Measurements from ENCODE around the gene LRRC4C.

The LRRC4C gene

DNA sequence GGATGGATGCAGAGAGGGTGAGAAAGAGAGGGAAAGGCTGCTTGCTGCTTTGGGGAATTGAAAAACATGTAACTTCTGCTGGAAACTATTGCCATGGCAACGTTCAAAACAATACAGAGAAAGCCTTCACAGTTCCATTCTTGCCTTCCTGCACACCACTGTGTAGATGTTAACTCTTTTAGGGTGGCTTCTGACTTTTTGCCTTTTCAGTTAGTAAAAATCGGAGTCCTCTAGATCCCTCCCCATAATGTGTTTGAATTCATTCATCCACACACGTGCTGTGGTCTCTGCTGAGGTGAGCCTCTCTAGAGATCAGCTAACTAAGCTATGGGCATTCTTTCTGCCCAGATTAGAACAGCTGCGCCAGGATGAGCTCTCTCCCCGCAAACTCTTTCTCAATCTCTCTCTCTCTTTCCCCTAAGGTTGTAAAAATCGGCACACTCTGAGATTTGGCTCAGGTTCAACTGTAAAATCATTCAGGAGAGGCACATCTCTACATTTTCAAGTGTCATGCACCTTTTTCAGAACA is 1178.3 kb downstream of the LRRC4C start:
- Histone ChIP-seq H3K36me3 (ENCODE audit: control insufficient read depth, insufficient read depth, low read length) (no peaks in the 10 kb centered on the region), H3K4me3 (replicated peaks; ENCODE audit: low read depth, low read length) (no peak overlapping the region), H3K27me3 (replicated peaks; ENCODE audit: control insufficient read depth, insufficient read depth, low read length) (no peaks in the 10 kb centered on the region)
- no peak for TF ChIP-seq CTCF (IDR thresholded peaks at IDR 0.05; ENCODE audit: insufficient read depth, low read length, poor library complexity, severe bottlenecking)
- DNase-seq (ENCODE audit: extremely low read depth, insufficient read length) = no peak

DNA sequence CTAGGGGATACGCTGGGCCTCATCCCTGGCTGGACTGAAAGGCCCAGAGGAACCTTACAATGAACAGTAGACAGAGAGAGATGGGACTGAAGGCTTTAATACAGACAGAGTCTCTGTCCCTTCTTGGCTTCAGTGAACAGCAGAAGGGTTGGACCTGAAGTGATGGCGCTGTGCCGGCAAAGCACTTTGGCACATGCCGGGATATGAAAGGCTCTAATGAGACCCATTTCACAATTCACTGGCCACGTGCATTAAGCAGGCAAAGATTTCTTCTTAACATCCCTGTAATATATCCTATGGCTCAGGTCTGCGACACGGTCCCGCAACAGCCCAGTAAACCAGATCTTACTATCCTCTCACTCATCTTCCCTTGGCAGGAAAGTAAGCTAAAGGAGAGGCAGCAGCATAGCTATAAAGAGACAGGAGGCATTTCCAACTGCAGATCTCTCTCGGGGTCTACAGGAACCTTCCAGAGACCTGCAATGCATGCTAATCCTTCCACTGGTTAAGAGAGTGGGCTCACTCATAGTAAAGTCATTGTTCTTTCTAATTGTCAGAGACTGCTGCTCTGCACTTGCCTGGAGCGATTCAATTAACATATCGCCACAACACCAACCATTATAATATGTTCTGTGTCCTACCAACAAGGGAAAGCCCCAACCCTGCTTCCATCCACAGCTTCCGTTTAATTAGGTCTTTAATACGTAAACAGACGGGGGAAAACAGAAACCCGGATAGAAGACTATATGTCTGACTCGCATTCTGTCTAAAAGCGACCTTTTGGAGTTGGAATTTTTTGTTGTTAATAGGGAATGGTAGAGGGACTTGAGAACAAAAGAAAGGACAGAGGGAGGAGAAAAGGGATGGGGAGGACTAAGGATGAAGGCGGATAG is 1179.0 kb downstream of the LRRC4C start:
- no peak for TF ChIP-seq CTCF (IDR thresholded peaks at IDR 0.05; ENCODE audit: insufficient read depth, low read length, poor library complexity, severe bottlenecking)
- no peak for DNase-seq (ENCODE audit: extremely low read depth, insufficient read length)
- H3K36me3 ChIP-seq (ENCODE audit: control insufficient read depth, insufficient read depth, low read length) = no peaks in the 10 kb centered on the region
- H3K27me3 ChIP-seq (replicated peaks; ENCODE audit: control insufficient read depth, insufficient read depth, low read length) = no peaks in the 10 kb centered on the region
- H3K4me3 ChIP-seq (replicated peaks; ENCODE audit: low read depth, low read length) = no peak overlapping the region

GRCh38 chr11:40276960-40277359 is 1182.5 kb downstream of the LRRC4C start:
- TF ChIP-seq CTCF (IDR thresholded peaks at IDR 0.05; ENCODE audit: insufficient read depth, low read length, poor library complexity, severe bottlenecking) = no peak
- Histone ChIP-seq H3K4me3 (replicated peaks; ENCODE audit: low read depth, low read length) (no peak overlapping the region), H3K27me3 (replicated peaks; ENCODE audit: control insufficient read depth, insufficient read depth, low read length) (no peaks in the 10 kb centered on the region), H3K36me3 (ENCODE audit: control insufficient read depth, insufficient read depth, low read length) (no peaks in the 10 kb centered on the region)
- DNase-seq (ENCODE audit: extremely low read depth, insufficient read length) = no peak

GRCh38 chr11:40274017-40274416 is 1185.4 kb downstream of the LRRC4C start:
- H3K27me3 ChIP-seq (replicated peaks; ENCODE audit: control insufficient read depth, insufficient read depth, low read length) = no peaks in the 10 kb centered on the region
- TF ChIP-seq CTCF (IDR thresholded peaks at IDR 0.05; ENCODE audit: insufficient read depth, low read length, poor library complexity, severe bottlenecking) = no peak
- DNase-seq (ENCODE audit: extremely low read depth, insufficient read length) = no peak
- H3K36me3 ChIP-seq (ENCODE audit: control insufficient read depth, insufficient read depth, low read length) = no peaks in the 10 kb centered on the region
- no peak overlapping the region for H3K4me3 ChIP-seq (replicated peaks; ENCODE audit: low read depth, low read length)

DNA sequence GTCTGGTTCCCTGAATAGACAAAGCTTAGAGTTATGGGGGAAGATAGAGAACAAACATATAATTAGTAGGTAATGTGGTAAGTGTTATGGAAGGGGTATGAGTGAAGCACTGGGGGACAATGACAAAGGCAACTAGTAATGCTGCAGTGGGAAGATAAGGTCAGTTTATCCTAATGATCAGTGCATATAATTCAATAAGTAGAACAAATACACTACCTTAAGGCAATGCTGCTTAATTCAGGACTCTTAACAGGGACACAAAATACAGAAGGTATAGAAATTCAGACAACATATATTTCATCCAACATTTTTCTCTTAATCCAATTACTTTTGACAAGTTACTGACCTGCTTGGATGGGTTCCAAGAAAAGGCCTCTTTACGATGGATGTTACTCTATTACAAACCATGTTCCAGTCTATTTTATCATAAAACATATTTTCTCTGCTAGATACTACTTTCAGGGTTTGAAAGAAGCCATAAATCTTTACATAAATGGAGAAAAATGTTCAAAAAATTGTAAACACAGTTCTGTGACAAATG is 1186.2 kb downstream of the LRRC4C start:
- no peak for TF ChIP-seq CTCF (IDR thresholded peaks at IDR 0.05; ENCODE audit: insufficient read depth, low read length, poor library complexity, severe bottlenecking)
- H3K27me3 ChIP-seq (replicated peaks; ENCODE audit: control insufficient read depth, insufficient read depth, low read length) = no peaks in the 10 kb centered on the region
- H3K4me3 ChIP-seq (replicated peaks; ENCODE audit: low read depth, low read length) = no peak overlapping the region
- H3K36me3 ChIP-seq (ENCODE audit: control insufficient read depth, insufficient read depth, low read length) = no peaks in the 10 kb centered on the region
- no peak for DNase-seq (ENCODE audit: extremely low read depth, insufficient read length)
